ENCODE measurements around the gene RUNX2.

Gene RUNX2

DNA sequence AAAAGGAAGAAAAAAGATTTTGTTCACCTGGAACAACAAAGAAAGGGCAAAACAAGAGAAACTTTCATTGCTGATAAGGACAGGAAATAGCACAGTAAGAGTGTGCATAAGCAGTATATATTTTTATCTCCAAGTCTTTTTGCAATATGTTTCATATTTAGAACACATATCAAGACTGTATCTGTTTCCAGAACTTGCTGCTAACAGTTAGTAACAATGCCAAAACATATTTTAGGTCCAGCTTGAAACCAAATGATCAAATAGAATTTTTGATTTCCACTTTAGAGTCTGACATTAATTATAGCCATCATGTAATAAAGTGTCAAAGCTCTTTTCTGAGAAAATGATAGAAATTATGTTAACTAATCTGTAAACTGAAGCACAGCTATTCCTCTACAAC, 193.1 kb downstream of the RUNX2 start:
- TF ChIP-seq GATA2 (IDR thresholded peaks at IDR 0.05; ENCODE audit: low read depth, low read length), result no peak
- TF ChIP-seq GATA3 (IDR thresholded peaks at IDR 0.05; ENCODE audit: low read depth, low read length), result no peak

DNA sequence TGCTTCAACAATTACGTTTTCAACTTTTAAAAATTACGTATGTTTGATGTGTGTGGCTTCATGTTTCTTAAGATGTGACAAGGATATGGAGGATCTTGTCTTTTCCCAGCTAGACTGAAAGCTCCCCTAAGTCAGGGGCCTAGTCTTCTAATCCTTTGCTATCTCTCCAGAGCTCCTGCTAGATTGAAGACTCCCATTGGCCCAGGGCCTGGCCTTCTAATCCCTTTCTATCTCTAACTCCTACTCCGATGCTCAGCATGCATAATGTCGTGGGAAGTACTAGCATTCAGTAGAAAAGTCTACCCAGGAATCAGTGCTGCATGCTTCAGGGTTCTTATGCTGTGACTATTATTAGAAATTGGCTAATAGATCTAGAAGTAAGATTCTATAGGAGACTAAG, 194.4 kb downstream of the RUNX2 start:
- TF ChIP-seq GATA3 (IDR thresholded peaks at IDR 0.05; ENCODE audit: low read depth, low read length) (no peak), GATA2 (IDR thresholded peaks at IDR 0.05; ENCODE audit: low read depth, low read length) (no peak)

DNA sequence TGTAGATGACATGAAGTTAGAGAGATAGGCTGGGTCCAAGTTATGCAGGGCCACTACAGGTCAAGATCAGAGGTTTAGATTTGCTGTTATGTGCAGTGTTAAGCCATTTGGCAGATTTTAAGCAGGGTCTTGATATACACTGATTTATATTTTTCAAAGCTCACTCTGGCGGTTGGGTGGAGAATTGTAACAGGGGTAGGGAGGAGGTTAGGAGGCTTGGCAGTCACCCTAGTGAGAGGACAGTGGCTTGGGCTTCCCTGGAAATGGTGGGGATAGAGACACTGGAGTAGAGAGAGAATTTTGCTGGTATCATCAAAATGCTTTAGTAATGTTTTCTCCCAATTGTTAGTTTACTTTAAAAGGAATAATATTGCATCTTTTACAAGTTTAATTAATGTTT, 199.1 kb downstream of the RUNX2 start:
- no peak for TF ChIP-seq GATA2 (IDR thresholded peaks at IDR 0.05; ENCODE audit: low read depth, low read length)
- TF ChIP-seq GATA3 (IDR thresholded peaks at IDR 0.05; ENCODE audit: low read depth, low read length), result no peak

DNA sequence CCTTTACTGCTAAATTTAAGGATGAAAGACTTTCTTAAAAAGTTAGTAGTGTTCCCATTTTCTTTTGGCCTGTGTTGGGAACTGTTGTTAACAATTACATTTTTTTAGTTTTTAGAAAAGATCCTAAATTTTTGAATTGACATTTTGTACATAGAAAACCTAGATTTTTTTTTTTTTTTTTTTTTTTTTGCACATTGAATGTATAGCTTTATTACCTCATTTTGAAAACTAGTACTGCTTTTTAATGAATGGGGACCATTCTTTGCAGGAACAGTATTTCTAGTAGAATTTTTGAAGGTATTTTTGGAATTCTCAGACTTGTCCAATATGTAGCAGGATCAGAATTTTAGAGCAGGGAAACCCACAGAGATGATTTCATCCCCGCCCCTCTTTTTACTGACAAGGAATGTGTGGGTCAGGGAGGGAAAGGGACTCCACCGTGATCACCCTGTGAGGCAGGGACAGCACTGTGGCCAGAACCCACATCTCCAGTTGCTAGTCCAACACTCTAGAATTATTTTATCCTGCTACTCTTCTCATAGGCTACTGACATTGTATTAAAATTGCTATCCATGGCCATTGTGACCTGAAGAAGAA, 204.0 kb downstream of the RUNX2 start:
- TF ChIP-seq GATA3 (IDR thresholded peaks at IDR 0.05; ENCODE audit: low read depth, low read length) (no peak), GATA2 (IDR thresholded peaks at IDR 0.05; ENCODE audit: low read depth, low read length) (no peak)

DNA sequence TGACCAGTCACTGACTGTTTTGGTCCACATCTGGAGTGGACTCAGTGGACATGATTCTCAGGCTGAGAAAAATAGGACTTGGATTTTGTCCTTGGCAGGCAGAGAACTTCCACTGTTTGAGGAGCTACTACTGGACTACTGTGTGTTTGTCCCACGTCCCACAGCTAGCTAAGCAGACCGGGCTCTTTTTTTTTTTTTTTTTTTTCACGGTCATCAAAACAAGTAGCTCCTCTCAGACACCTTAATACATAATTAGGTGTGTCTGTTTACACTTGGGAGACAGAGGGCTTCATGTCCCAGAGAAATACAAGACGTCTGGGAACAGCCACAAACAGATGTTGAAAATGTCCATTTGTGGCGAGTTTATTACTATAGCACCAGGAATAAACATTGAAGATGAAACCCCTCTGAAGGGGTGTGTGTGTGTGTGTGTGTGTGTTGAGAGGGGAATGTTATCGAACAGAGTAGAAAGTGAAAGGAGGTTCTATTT, 204.6 kb downstream of the RUNX2 start:
- no peak for TF ChIP-seq GATA2 (IDR thresholded peaks at IDR 0.05; ENCODE audit: low read depth, low read length)
- no peak for TF ChIP-seq GATA3 (IDR thresholded peaks at IDR 0.05; ENCODE audit: low read depth, low read length)

DNA sequence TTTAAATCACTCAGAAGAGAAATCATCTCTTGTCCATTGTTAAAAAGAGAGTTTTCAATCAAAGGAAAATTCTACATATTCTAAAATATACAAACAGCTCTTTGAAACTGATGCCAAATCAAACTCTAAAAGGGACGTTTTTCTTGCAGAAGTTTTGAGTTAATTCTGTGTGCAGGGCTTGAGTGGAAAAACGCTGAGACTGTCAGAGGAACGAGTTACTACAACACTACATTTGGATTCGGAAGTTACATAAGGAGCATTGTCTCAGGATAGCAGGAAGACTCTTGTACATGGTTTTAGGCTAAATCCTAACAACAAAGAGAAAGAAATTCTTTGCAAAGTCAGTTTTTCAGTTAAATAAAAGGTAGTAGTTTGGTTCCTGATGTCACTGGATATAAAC, 205.3 kb downstream of the RUNX2 start:
- TF ChIP-seq GATA3 (IDR thresholded peaks at IDR 0.05; ENCODE audit: low read depth, low read length) (no peak), GATA2 (IDR thresholded peaks at IDR 0.05; ENCODE audit: low read depth, low read length) (no peak)

DNA sequence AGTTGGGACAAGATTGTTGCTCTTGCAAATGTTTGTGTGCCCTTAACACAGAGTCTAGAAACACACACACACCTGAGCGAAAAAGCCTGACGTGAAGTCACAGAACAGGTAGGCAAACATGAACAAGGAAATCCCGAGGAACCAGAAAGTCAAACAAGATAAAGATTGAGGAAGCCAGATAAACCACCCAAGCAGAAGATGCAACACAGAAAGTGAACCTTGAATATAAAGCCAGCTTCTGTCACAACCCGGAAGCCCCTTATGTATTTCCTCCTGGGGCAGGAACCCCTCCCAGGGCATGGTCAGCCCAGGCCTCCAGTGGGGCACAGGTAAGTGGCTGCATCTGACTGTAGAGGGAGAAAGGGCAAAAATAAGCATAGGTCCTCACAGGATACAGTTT, 207.8 kb downstream of the RUNX2 start:
- no peak for TF ChIP-seq GATA2 (IDR thresholded peaks at IDR 0.05; ENCODE audit: low read depth, low read length)
- no peak for TF ChIP-seq GATA3 (IDR thresholded peaks at IDR 0.05; ENCODE audit: low read depth, low read length)

DNA sequence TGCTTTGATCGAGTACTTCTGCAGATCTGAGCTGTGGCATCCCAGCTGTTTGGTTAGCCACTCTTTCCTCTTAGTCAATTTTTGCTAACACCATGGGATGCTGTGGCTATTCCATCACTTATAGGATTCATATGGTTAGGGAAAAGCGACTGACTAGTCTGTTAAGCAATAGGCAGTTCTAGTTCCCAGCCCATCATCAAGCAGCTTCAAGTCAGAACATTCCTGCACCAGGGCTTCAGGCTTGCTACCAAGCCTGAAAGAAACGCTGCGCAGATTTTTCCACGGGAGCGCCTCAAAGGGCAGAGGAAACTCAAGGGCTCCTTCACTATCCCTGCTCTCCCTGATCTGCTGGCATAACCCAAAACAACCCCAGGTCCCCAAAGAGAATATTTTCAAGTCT, 209.4 kb downstream of the RUNX2 start:
- no peak for TF ChIP-seq GATA3 (IDR thresholded peaks at IDR 0.05; ENCODE audit: low read depth, low read length)
- no peak for TF ChIP-seq GATA2 (IDR thresholded peaks at IDR 0.05; ENCODE audit: low read depth, low read length)

DNA sequence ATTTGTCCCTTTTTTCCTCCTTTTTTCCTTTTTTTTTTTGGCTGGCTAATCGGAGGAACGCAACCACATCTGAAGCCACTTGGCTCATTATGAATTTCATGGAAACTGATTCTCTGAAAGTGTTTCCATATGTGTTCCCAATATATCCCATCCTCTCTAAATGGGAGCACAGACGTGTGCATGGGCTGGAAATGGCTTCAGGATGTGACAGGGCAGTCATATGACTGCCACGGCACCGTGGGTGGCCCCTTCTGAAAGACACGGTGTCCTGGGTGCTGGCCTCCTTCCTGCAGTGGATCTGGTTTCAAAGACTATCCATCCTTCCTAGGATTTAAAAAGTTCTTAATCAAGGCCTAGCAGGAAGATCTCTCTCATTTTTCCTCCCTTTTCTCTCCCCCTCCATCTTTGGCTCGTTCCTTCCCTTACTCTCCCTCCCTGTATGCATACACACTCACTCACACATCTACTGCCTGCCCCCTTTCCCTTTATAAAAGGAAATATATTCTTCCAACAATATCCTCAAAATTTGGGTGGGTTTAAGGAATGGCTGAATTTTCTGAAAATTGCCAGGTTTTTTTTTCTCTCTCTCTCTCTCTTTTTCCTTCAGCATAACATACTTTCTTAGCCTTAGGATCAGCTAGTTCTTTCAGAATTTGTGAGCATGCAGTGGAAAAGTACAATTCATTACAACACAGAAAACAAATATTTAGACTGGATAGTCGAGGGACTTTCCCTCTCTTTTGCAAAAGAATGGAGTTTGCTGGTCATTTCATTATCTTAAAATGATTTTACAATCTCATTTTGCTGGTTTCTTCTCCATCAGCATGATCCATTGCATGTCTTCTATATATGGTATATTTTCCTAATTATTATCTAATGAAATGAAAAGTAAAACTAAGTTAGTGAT, 210.8 kb downstream of the RUNX2 start:
- TF ChIP-seq GATA2 (IDR thresholded peaks at IDR 0.05; ENCODE audit: low read depth, low read length) (no peak), GATA3 (IDR thresholded peaks at IDR 0.05; ENCODE audit: low read depth, low read length) (no peak; the same call in 1 of the 2 replicates)

DNA sequence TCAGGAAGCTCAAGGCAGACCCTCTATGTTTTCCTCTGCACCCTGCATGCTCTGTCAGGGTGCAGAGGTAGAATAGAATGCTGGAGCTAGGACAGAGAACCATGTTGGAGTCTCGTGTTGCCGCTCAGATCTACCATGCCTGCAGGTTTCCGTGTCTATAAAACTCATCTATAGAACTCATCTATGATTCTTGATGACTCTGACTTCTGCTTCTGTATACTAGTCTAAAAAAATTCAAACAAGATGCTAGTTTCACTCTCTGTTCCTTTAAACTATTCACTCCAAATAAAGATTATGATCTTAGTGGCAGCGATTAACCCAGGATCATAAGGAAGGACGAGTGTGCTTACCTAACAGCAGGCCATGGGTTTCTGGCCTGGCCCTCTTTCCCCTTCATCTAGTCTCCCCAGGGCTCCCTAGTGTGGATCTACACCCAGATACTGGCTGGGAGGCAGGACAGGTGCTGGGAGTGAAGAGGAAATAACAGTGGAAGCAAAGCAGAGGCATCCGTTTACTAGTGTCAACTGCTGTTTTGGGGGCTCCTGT, 212.3 kb downstream of the RUNX2 start:
- TF ChIP-seq GATA3 (IDR thresholded peaks at IDR 0.05; ENCODE audit: low read depth, low read length), result no peak
- no peak for TF ChIP-seq GATA2 (IDR thresholded peaks at IDR 0.05; ENCODE audit: low read depth, low read length)

DNA sequence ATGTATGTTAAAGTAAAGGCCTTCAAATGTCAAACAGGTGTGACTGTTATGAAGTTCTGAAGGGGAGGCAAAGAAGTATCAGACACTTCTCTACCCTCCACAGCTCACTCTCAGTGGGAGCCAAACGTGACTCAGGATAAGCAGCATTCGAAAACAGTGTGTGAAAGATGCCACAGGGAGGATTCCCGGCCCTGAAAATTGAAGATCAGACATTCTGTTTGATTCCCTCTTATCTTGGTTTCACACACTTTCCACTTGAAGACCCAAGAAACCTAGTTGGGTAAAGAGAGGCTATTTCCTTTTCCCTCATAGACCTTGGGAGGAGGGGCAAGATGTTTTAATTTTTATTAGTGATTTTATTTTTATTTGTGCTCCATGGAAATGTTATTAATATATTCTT, 213.8 kb downstream of the RUNX2 start:
- no peak for TF ChIP-seq GATA2 (IDR thresholded peaks at IDR 0.05; ENCODE audit: low read depth, low read length)
- no peak for TF ChIP-seq GATA3 (IDR thresholded peaks at IDR 0.05; ENCODE audit: low read depth, low read length)

DNA sequence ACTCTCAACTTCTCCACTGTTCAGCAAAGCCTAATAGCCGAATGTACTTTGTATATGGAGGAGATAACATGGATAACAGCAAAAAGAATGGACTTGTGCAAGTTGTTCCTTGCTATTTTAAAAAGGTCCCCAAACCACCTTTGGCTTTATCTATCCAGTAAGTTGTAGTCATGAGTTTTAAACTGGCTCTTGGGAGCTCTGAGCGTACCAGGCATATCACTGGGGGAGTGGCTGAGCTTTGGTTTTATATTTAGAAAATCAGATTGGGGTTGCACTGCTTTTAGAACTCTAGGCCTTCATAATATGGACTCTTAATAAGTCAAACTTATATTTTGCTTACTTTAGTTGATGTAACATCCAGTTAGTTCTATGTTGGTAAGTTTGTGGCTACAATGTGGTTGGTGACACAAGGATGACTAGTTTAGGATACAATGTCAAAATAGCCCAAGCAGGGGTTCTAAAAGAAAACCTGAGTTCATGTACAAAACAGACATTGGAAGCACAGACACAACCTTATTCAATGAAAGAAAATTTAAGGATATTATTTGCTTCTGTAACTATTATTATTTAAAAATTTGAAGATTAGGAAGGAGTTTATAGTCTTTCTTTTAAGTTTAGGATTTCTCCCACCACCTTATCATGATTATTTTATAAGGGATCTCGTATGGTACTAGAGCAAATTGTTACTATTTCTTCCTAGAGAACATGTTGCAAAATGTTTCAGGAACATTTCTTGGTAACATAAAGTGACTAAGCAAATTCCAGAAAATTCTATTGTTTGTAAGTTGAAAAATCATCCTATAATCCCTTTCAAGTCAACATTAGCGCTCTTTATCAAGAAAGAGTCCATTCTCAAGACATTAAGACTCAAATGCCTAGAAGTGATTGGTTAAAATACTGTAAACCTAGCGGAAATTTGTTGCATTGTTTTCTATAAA, 215.4 kb downstream of the RUNX2 start:
- TF ChIP-seq GATA3 (IDR thresholded peaks at IDR 0.05; ENCODE audit: low read depth, low read length), result no peak
- no peak for TF ChIP-seq GATA2 (IDR thresholded peaks at IDR 0.05; ENCODE audit: low read depth, low read length)

DNA sequence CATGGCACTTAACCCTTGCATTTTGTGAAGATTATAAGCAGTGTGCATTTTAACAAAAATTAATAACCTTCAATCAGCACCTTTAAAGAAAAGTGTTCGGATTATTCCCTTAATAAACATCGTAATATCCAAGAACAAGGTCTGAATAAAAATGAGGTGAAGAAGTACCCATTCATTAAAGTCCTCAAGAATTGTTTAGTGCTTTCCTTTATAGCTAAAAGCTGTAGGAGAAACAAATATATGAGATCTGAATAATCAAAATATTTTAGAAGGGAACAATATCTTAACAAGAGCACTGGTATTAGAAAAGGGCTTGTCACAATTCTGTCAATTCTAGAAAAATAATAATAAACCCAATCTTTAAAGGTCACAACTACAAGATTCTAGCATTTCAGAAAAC, 217.3 kb downstream of the RUNX2 start:
- TF ChIP-seq GATA2 (IDR thresholded peaks at IDR 0.05; ENCODE audit: low read depth, low read length) (no peak), GATA3 (IDR thresholded peaks at IDR 0.05; ENCODE audit: low read depth, low read length) (no peak)

All from SH-SY5Y (cell line).